ENCODE measurements around the gene KRT74.
"Not testable (repeated sequence)": the region's sequence is repeated elsewhere in the genome, so short reads cannot be mapped to it uniquely, and the experiment has no call there.

KRT74 gene

DNA sequence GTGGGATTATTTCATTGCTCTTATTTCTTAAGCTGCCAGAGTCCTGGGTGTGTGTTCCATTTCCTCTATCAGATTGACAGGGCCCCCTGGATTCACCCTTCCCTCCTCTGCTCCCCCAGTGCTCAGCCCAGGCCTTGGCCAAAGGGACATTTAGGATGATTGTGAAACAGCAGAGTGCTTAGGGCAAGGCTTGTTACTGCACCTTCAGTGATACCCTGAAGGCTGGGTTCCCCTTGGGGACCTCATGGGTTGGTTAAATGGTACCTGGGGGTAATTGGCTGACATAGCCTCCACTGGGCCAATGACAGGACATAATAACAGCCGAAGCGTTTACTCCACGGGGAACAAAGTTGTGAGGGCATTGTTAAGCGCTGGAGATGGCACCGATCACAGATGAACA, 28.9 kb upstream of the KRT74 start:
- DNase-seq, result no peak

DNA sequence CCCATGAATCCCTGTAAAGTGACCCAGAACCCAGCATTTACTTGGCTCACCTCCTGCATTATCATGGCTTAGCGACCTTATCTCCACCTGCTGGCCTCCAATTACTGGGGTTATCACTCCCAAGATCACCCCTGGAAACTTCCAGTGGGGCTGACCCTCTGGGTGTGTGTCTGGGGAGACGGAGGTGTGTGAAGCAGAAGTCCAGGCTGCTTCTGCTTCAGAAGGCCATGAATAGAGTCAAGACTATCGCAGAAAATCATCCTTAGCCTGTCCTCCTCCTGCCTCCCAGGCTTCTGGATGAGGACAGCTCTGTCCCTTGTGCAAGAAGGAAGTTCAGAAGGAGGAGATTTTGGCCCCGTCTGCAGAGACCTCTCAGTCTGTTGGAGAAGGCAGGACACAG, 28.0 kb upstream of the KRT74 start:
- no peak for DNase-seq

- DNase-seq, result no peak
Measured at GRCh38 chr12:52600941-52601481, 27.4 kb upstream of the KRT74 start, which contains the start of gene KRT72. Gene KRT72 (minus strand): TSS chr12:52601463. CDS start chr12:52601452, 11 bp downstream.

DNA sequence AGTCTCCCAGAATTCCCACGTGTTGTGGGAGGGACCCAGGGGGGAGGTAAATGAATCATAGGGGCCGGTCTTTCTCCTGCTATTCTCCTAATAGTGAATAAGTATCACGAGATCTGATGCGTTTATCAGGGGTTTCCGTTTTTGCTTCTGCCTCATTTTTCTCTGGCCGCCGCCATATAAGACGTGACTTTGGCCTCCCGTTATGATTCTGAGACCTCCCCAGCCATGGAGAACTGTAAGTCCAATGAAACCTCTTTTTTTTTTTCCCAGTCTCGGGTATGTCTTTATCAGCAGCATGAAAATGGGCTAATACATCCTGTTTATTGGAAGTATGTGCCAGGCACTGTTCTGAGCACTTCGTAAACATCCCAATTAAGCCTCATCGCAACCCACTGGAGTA, 26.8 kb upstream of the KRT74 start:
- no peak for DNase-seq

GRCh38 chr12:52600071-52600470, 26.4 kb upstream of the KRT74 start:
- no peak for DNase-seq

- no peak for DNase-seq
Measured at GRCh38 chr12:52598966-52599365, 25.3 kb upstream of the KRT74 start.

DNA sequence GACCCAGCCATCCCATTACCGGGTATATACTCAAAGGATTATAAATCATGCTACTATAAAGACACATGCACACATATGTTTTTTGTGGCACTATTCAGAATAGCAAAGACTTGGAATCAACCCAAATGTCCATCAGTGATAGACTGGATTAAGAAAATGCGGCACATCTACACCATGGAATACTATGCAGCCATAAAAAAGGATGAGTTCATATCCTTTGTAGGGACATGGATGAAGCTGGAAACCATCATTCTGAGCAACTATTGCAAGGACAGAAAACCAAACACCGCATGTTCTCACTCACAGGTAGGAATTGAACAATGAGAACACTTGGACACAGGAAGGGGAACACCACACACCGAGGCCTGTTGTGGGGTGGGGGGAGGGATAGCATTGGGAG, 20.6 kb upstream of the KRT74 start:
- DNase-seq, result not testable (repeated sequence)

DNA sequence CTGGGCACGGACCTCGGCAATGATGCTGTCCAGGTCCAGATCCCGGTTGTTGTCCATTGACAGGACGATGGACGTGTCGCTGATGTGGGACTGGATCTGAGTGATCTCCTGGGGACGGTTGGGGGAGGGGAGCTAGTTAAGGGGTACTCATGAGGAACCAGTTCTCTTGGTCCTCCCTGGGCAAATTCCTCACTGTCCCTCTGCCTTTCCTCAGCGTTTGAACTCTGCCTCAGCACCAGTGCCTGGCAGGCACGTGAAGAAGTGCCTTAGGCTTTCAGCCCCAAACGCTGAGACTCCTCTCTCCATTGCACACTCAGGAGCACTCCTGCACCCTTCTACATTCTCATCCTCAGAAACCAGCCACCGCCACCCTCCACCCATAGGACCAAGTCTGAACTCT, 17.9 kb upstream of the KRT74 start:
- no peak for DNase-seq

DNA sequence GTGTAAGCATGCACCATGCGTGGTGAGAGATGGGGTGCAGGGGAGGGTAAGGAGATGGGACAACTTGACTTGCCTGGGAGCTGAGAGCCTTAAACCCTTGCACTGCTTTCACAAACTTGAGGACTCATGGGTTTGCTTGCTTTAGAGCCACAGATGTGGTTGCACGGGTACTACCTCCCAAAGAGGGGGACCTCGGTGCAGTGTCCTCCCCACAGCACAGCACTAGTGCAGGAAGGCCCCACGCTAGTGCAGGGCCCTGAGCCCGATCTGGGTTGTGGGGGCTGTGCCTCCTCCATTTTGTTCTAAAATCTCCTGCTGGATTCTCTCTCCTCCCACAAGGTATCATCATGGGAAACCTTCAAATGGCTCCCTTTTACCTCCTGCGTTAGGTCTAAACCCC, 16.4 kb upstream of the KRT74 start:
- DNase-seq, result no peak

- DNase-seq, result no peak
Measured at GRCh38 chr12:52587563-52587962, 13.9 kb upstream of the KRT74 start.

GRCh38 chr12:52585946-52586345, 12.3 kb upstream of the KRT74 start:
- peak; percentile 34 for DNase-seq

DNA sequence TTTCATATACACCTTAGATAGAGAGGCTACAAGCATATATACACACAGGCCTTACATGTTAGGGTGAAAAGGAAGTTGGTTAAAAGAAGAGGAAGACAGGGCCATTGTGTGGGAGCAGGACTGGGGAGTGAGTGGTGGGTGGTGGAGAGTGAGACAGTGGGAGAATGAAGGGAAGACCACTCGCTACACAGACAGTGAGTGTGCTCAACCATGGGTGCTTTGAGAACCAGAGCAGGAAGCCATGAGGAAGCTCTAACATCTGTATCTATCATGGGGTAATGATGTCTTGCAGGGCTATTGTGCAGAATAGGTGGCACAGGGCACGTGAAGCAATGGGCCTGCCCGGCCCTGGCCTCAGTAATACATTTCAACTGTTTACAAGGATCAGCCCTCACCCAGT, 11.4 kb upstream of the KRT74 start:
- DNase-seq, result no peak

- DNase-seq, result no peak
Measured at GRCh38 chr12:52584156-52584682, 10.6 kb upstream of the KRT74 start.

DNA sequence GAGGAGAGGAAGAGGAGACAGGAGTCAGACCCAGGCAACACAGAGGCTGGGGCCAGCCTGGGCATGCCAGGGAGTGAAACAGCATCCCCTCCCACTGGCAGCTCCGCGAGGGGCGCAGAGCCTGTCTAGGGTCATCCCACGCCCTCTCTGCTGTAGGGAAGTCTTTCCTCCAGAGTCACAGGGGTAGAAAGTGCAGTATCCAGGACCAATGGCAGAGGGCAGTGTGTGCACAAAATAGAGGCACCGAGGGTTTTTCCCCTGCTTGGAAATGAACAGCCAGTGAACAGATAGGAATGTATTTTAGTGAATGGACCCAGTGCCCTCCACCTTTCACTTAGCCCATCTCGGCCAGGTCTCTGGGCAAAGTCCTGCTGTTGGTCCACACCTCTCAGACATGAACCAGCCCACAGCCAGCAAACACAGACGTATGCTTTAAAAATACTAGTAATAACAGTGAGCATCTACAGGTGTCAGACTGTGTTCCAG, 9.4 kb upstream of the KRT74 start:
- peak; percentile 67 for DNase-seq

DNA sequence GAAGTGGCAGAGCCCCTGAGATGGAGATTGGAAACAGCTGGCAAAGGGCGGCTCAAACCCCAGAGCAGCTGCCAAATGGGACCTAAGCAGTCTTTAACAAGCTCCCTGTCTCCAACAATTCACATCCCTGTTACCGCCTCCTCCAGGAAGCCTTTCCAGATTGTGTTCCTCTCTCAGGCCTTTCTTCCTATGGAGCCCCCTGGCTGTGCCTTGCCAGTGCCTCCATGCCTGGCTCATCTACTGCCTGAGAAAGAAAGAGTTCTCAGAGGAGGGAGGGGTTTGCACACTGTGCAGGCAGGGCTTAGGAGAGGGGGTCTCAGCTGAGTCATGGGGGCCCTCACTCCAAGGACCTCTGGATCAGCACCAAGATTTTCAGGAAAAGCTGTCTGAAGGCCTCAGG, 8.8 kb upstream of the KRT74 start:
- no peak for DNase-seq

- no peak for DNase-seq
Measured at GRCh38 chr12:52581481-52581880, 7.8 kb upstream of the KRT74 start.

GRCh38 chr12:52581066-52581465, 7.4 kb upstream of the KRT74 start:
- DNase-seq, result no peak

GRCh38 chr12:52580496-52580895, 6.9 kb upstream of the KRT74 start:
- DNase-seq, result no peak

DNA sequence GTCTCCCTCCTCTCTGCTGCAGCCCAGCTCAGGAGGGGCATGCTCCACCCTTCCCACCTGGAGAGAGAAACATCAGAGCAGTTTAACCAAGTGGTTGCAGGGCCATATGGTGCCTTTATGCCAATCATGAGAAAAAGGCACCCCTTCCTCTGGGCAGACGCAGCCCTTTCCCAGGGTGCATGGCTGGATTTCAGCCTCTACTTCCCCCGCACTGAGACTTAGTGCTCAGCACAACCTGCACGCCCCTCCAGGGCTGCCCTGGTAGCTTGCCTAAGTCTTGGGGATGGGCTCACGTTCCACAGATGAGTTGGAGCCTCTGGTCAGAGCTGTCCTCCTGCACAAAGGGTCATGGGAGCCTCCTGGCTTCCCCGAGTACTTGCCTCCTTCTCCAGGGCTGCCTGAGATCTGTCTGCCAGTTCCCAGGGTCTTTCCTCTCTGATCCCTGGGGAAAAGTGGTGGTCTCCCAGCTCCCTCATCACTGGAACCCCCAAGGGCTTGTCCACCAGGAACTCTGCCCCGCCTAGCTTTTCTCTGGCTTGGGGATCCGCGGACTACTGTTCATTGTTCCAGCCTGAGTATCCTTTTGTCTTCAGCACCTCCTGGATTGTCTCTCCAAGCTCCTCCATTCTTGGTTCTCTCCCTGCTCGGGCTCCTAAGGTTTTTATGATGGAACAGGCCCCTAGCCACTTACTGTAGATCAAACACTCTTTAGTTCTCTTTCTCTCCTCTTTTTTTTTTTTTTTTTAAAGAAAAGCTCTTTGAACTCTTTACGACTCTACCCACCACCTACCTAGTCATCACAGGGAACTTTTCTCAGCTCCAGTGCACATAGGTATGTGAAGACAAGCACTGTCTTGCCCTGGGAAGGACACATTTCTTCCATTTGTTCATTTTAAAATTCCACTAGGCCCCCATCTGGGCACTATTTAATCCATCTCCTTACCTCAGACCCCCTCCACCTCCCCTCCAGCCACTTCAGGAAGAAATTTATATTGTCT, 6.1 kb upstream of the KRT74 start:
- DNase-seq, result no peak

- DNase-seq, result no peak
Measured at GRCh38 chr12:52578469-52578868, 4.8 kb upstream of the KRT74 start.

GRCh38 chr12:52577316-52577715, 3.7 kb upstream of the KRT74 start:
- DNase-seq, result no peak

DNA sequence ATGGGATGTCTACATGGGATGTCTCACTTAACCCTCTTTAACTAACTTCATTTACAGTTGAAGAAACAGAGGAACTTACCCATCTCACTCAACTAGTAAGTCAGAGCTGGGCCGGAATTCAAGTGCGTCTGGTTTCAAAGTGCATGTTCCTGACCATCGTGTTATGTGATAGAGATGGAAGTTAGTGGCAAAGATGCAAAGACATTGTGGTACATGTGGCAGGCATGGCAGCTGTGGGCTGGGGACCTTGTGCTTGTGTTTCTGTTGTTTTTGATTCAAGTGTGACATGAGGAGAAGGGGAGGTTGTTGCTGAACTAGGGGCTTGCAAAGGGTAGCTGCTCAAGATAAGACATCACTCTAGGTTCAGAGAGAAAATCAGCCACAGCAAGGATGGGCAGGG, 2.3 kb upstream of the KRT74 start:
- no peak for DNase-seq

DNA sequence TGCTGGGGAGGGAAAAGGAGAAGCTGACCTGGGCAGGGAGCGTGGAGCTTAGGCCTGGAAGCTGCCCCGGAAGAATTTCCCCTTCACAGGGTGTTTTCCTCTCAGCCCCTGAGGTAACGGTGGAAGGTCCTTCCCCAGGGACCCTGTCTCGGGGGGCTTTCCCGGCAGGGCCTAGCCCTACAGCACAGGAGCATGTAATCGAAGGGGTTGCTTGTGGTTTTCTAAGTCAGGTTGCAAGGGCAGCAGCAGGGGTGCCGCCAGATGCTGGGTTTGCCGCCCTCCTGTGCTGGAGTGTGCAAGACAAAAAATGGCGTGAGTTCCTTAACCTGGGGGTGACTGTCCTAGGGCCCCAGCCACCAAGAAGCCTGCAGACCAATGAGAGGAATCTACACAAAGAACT, 1.6 kb upstream of the KRT74 start:
- DNase-seq, result no peak

GRCh38 chr12:52573306-52573705, 337 bp downstream of the KRT74 start:
- no peak for DNase-seq
